ENCODE data around the gene SGO2.

SGO2 gene

GRCh38 chr2:200588076-200588678 lies 62.2 kb downstream of the SGO2 start:
- Histone ChIP-seq H3K36me3 (replicated peaks in 1 of 2; ENCODE audit: control insufficient read depth in 2 of 2, insufficient read depth in 2 of 2, low read length in 2 of 2) (peaks cover 0 to 7% of the 10 kb centered on the region in 2 donors), H3K4me2 (ENCODE audit: insufficient read depth, low read length, poor library complexity, severe bottlenecking) (no peak overlapping the region), H3K14ac (ENCODE audit: low read length) (no peak overlapping the region), H2BK12ac (ENCODE audit: low read length) (no peak overlapping the region), H2BK5ac (ENCODE audit: low read length) (no peak overlapping the region), H2BK120ac (ENCODE audit: low read depth, low read length) (no peak overlapping the region), H3K23ac (ENCODE audit: low read depth, low read length, poor library complexity) (no peak overlapping the region), H4K8ac (ENCODE audit: low read depth, low read length) (no peak overlapping the region), H3K27ac (replicated peaks; ENCODE audit: low read length) (no peak overlapping the region), H2BK15ac (ENCODE audit: low read length) (no peak overlapping the region), H3K79me1 (ENCODE audit: low read depth, low read length) (no peaks in the 10 kb centered on the region), H3K27me3 (ENCODE audit: control insufficient read depth in 3 of 3, insufficient read depth in 3 of 3, low read depth in 1 of 3, low read length in 3 of 3) (no peaks in the 10 kb centered on the region), H3K4me1 (ENCODE audit: control insufficient read depth in 2 of 2, insufficient read depth in 1 of 2, low read depth in 1 of 2, low read length in 2 of 2) (no peaks in the 10 kb centered on the region), H3K4me3 (ENCODE audit: low read length in 2 of 2) (no peak overlapping the region), H4K91ac (ENCODE audit: low read depth, low read length, poor library complexity) (no peak overlapping the region), H3K9me3 (replicated peaks in 1 of 2; ENCODE audit: control insufficient read depth in 2 of 2, insufficient read depth in 1 of 2, low read depth in 1 of 2, low read length in 2 of 2) (no peaks in the 10 kb centered on the region), H2AK5ac (ENCODE audit: low read depth, low read length) (no peak overlapping the region), H2AFZ (ENCODE audit: low read length) (no peak overlapping the region), H3K18ac (ENCODE audit: low read length) (no peak overlapping the region), H3K4ac (ENCODE audit: low read length) (no peak overlapping the region), H3K9ac (ENCODE audit: low read depth, low read length, poor library complexity) (no peak overlapping the region)
- WGBS, 2 donors (ENCODE audit: extremely low coverage in 2 of 2, insufficient read length in 2 of 2, insufficient replicate concordance in 1 of 2) = no CpG with 5 or more reads among the region's 4 CpGs
- DNase-seq (ENCODE audit: low spot score) = no peak

GRCh38 chr2:200590090-200590489 lies 64.1 kb downstream of the SGO2 start:
- no peaks in the 10 kb centered on the region for H3K36me3 ChIP-seq (replicated peaks in 1 of 2; ENCODE audit: control insufficient read depth in 2 of 2, insufficient read depth in 2 of 2, low read length in 2 of 2)
- no peak overlapping the region for H3K4me2 ChIP-seq (ENCODE audit: insufficient read depth, low read length, poor library complexity, severe bottlenecking)
- H2AFZ ChIP-seq (ENCODE audit: low read length) = no peak overlapping the region
- H2AK5ac ChIP-seq (ENCODE audit: low read depth, low read length) = no peak overlapping the region
- H4K8ac ChIP-seq (ENCODE audit: low read depth, low read length) = no peak overlapping the region
- no peak overlapping the region for H3K14ac ChIP-seq (ENCODE audit: low read length)
- H2BK120ac ChIP-seq (ENCODE audit: low read depth, low read length) = no peak overlapping the region
- no peak overlapping the region for H3K9ac ChIP-seq (ENCODE audit: low read depth, low read length, poor library complexity)
- H2BK5ac ChIP-seq (ENCODE audit: low read length) = no peak overlapping the region
- H2BK15ac ChIP-seq (ENCODE audit: low read length) = no peak overlapping the region
- H3K4me1 ChIP-seq (ENCODE audit: control insufficient read depth in 2 of 2, insufficient read depth in 1 of 2, low read depth in 1 of 2, low read length in 2 of 2) = no peaks in the 10 kb centered on the region
- H3K18ac ChIP-seq (ENCODE audit: low read length) = no peak overlapping the region
- H3K4ac ChIP-seq (ENCODE audit: low read length) = no peak overlapping the region
- no peak overlapping the region for H3K4me3 ChIP-seq (ENCODE audit: low read length in 2 of 2)
- no peaks in the 10 kb centered on the region for H3K79me1 ChIP-seq (ENCODE audit: low read depth, low read length)
- no peak overlapping the region for H3K23ac ChIP-seq (ENCODE audit: low read depth, low read length, poor library complexity)
- no peak overlapping the region for H3K27ac ChIP-seq (replicated peaks; ENCODE audit: low read length)
- H2BK12ac ChIP-seq (ENCODE audit: low read length) = no peak overlapping the region
- H3K27me3 ChIP-seq (ENCODE audit: control insufficient read depth in 3 of 3, insufficient read depth in 3 of 3, low read depth in 1 of 3, low read length in 3 of 3) = no peaks in the 10 kb centered on the region
- H3K9me3 ChIP-seq (replicated peaks in 1 of 2; ENCODE audit: control insufficient read depth in 2 of 2, insufficient read depth in 1 of 2, low read depth in 1 of 2, low read length in 2 of 2) = no peaks in the 10 kb centered on the region
- H4K91ac ChIP-seq (ENCODE audit: low read depth, low read length, poor library complexity) = no peak overlapping the region
- DNase-seq (ENCODE audit: low spot score) = no peak

GRCh38 chr2:200591308-200591707 lies 65.3 kb downstream of the SGO2 start:
- no peak overlapping the region for H4K91ac ChIP-seq (ENCODE audit: low read depth, low read length, poor library complexity)
- H2BK15ac ChIP-seq (ENCODE audit: low read length) = no peak overlapping the region
- H2BK12ac ChIP-seq (ENCODE audit: low read length) = no peak overlapping the region
- WGBS, 2 donors (ENCODE audit: extremely low coverage in 2 of 2, insufficient read length in 2 of 2, insufficient replicate concordance in 1 of 2) = no CpG with 5 or more reads among the region's 5 CpGs
- no peak overlapping the region for H2BK5ac ChIP-seq (ENCODE audit: low read length)
- H2BK120ac ChIP-seq (ENCODE audit: low read depth, low read length) = no peak overlapping the region
- no peak overlapping the region for H3K4me2 ChIP-seq (ENCODE audit: insufficient read depth, low read length, poor library complexity, severe bottlenecking)
- no peak overlapping the region for H3K4me3 ChIP-seq (ENCODE audit: low read length in 2 of 2)
- no peak overlapping the region for H3K23ac ChIP-seq (ENCODE audit: low read depth, low read length, poor library complexity)
- DNase-seq (ENCODE audit: low spot score) = no peak
- H3K79me1 ChIP-seq (ENCODE audit: low read depth, low read length) = no peaks in the 10 kb centered on the region
- no peak overlapping the region for H4K8ac ChIP-seq (ENCODE audit: low read depth, low read length)
- no peak overlapping the region for H3K4ac ChIP-seq (ENCODE audit: low read length)
- no peaks in the 10 kb centered on the region for H3K27me3 ChIP-seq (ENCODE audit: control insufficient read depth in 3 of 3, insufficient read depth in 3 of 3, low read depth in 1 of 3, low read length in 3 of 3)
- no peak overlapping the region for H3K27ac ChIP-seq (replicated peaks; ENCODE audit: low read length)
- H3K4me1 ChIP-seq (ENCODE audit: control insufficient read depth in 2 of 2, insufficient read depth in 1 of 2, low read depth in 1 of 2, low read length in 2 of 2) = no peaks in the 10 kb centered on the region
- no peak overlapping the region for H3K14ac ChIP-seq (ENCODE audit: low read length)
- H3K18ac ChIP-seq (ENCODE audit: low read length) = no peak overlapping the region
- H2AFZ ChIP-seq (ENCODE audit: low read length) = no peak overlapping the region
- H3K36me3 ChIP-seq (replicated peaks in 1 of 2; ENCODE audit: control insufficient read depth in 2 of 2, insufficient read depth in 2 of 2, low read length in 2 of 2) = no peaks in the 10 kb centered on the region
- no peaks in the 10 kb centered on the region for H3K9me3 ChIP-seq (replicated peaks in 1 of 2; ENCODE audit: control insufficient read depth in 2 of 2, insufficient read depth in 1 of 2, low read depth in 1 of 2, low read length in 2 of 2)
- no peak overlapping the region for H3K9ac ChIP-seq (ENCODE audit: low read depth, low read length, poor library complexity)
- H2AK5ac ChIP-seq (ENCODE audit: low read depth, low read length) = no peak overlapping the region

GRCh38 chr2:200592406-200593075 lies 66.5 kb downstream of the SGO2 start:
- no peak overlapping the region for H3K27ac ChIP-seq (replicated peaks; ENCODE audit: low read length)
- peaks cover 0 to 3% (median 0%) of the 10 kb centered on the region in 3 experiments for H3K27me3 ChIP-seq (ENCODE audit: control insufficient read depth in 3 of 3, insufficient read depth in 3 of 3, low read depth in 1 of 3, low read length in 3 of 3)
- H3K79me1 ChIP-seq (ENCODE audit: low read depth, low read length) = no peaks in the 10 kb centered on the region
- no peak overlapping the region for H3K18ac ChIP-seq (ENCODE audit: low read length)
- no peak overlapping the region for H3K4me3 ChIP-seq (ENCODE audit: low read length in 2 of 2)
- no peak overlapping the region for H3K23ac ChIP-seq (ENCODE audit: low read depth, low read length, poor library complexity)
- DNase-seq (ENCODE audit: low spot score) = no peak
- H2BK120ac ChIP-seq (ENCODE audit: low read depth, low read length) = no peak overlapping the region
- H3K9ac ChIP-seq (ENCODE audit: low read depth, low read length, poor library complexity) = no peak overlapping the region
- no peak overlapping the region for H3K14ac ChIP-seq (ENCODE audit: low read length)
- H2AFZ ChIP-seq (ENCODE audit: low read length) = no peak overlapping the region
- H2BK12ac ChIP-seq (ENCODE audit: low read length) = no peak overlapping the region
- no peak overlapping the region for H4K8ac ChIP-seq (ENCODE audit: low read depth, low read length)
- WGBS, 2 donors (ENCODE audit: extremely low coverage in 2 of 2, insufficient read length in 2 of 2, insufficient replicate concordance in 1 of 2) = no CpG with 5 or more reads among the region's 1 CpG
- H2AK5ac ChIP-seq (ENCODE audit: low read depth, low read length) = no peak overlapping the region
- no peaks in the 10 kb centered on the region for H3K36me3 ChIP-seq (replicated peaks in 1 of 2; ENCODE audit: control insufficient read depth in 2 of 2, insufficient read depth in 2 of 2, low read length in 2 of 2)
- H3K4ac ChIP-seq (ENCODE audit: low read length) = no peak overlapping the region
- no peaks in the 10 kb centered on the region for H3K4me1 ChIP-seq (ENCODE audit: control insufficient read depth in 2 of 2, insufficient read depth in 1 of 2, low read depth in 1 of 2, low read length in 2 of 2)
- no peaks in the 10 kb centered on the region for H3K9me3 ChIP-seq (replicated peaks in 1 of 2; ENCODE audit: control insufficient read depth in 2 of 2, insufficient read depth in 1 of 2, low read depth in 1 of 2, low read length in 2 of 2)
- no peak overlapping the region for H4K91ac ChIP-seq (ENCODE audit: low read depth, low read length, poor library complexity)
- no peak overlapping the region for H2BK15ac ChIP-seq (ENCODE audit: low read length)
- H3K4me2 ChIP-seq (ENCODE audit: insufficient read depth, low read length, poor library complexity, severe bottlenecking) = no peak overlapping the region
- H2BK5ac ChIP-seq (ENCODE audit: low read length) = no peak overlapping the region

Measured in neuronal stem cell (in vitro differentiated cells).